WTC11 (cell line): ENCODE results near the gene MGAT4A.

Experiments
- CBFB ChIP-seq: sonication (generic); formaldehyde crosslinking; IDR thresholded peaks from 2 replicates; pipeline ENCODE4 v1.8.1; 2022; ENCODE audit warnings: mild to moderate bottlenecking, low read depth, missing genetic modification reagents
- ESRRA ChIP-seq: sonication (generic); formaldehyde crosslinking; IDR thresholded peaks from 2 replicates; pipeline ENCODE4 v1.8.1; 2022; ENCODE audit warnings: mild to moderate bottlenecking, missing genetic modification reagents, borderline replicate concordance
- ETV6 ChIP-seq: sonication (generic); formaldehyde crosslinking; IDR thresholded peaks from 2 replicates; pipeline ENCODE4 v1.8.1; 2022; ENCODE audit warnings: mild to moderate bottlenecking, missing genetic modification reagents
- NFYB ChIP-seq: sonication (generic); formaldehyde crosslinking; conservative IDR thresholded peaks from 2 replicates; pipeline ENCODE4 v1.8.0; 2022; ENCODE audit warnings: low read depth, missing genetic modification reagents
- RORB ChIP-seq: fragments of 250-450 bp; sonication (Bioruptor Pico); IDR thresholded peaks from 2 replicates; pipeline ENCODE4 v1.9.0; 2021; ENCODE audit warnings: mild to moderate bottlenecking
- TCF7 ChIP-seq: sonication (generic); formaldehyde crosslinking; IDR thresholded peaks from 2 replicates; pipeline ENCODE4 v1.8.0; 2022; ENCODE audit warnings: mild to moderate bottlenecking, low read depth, missing genetic modification reagents, moderate library complexity
- TEAD4 ChIP-seq: sonication (generic); formaldehyde crosslinking; IDR thresholded peaks from 2 replicates; pipeline ENCODE4 v1.8.0; 2022; ENCODE audit warnings: mild to moderate bottlenecking, missing genetic modification reagents
- ZNF232 ChIP-seq: sonication (generic); formaldehyde crosslinking; IDR thresholded peaks from 2 replicates; pipeline ENCODE4 v1.8.0; 2022; ENCODE audit warnings: mild to moderate bottlenecking, missing genetic modification reagents
- TF ChIP-seq, protein P1 (sequence below): sonication (generic); formaldehyde crosslinking; IDR thresholded peaks from 2 replicates; pipeline ENCODE4 v1.8.1; 2022; ENCODE audit warnings: mild to moderate bottlenecking, moderate library complexity, missing genetic modification reagents
- TF ChIP-seq, protein P2 (sequence below): fragments of 200-600 bp; IDR thresholded peaks from 2 replicates; pipeline ENCODE4 v1.8.0; 2022; ENCODE audit warnings: antibody characterized with exemption
- TF ChIP-seq, protein P3 (sequence below): sonication (generic); formaldehyde crosslinking; IDR thresholded peaks from 2 replicates; pipeline ENCODE4 v1.8.1; 2023; ENCODE audit warnings: mild to moderate bottlenecking, missing genetic modification reagents, moderate library complexity
- TF ChIP-seq, protein P4 (sequence below): sonication (generic); formaldehyde crosslinking; IDR thresholded peaks from 2 replicates; pipeline ENCODE4 v1.8.1; 2023; ENCODE audit warnings: mild to moderate bottlenecking, moderate library complexity, missing genetic modification reagents

DNA sequence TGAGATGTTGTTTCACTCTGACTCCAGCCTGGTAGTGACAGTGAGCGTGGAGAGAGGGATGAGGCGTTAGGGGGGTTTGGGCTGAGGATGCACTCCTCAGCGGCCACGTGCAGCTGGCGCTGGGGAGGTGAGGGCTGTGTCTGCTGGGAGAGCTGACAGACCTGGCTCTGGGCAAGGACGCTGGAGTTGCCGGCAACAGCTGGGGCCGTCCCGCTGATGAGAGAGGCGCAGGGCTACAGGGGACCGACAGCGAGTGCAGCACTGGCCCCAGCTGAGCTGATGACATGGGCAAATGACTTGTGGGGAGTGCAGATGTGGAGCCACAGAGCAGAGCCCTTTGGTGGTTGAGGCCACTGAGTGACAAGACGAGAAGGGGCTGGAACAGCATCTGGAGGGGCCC lies 161.0 kb downstream of the MGAT4A start:
- TF ChIP-seq, protein P1, sequence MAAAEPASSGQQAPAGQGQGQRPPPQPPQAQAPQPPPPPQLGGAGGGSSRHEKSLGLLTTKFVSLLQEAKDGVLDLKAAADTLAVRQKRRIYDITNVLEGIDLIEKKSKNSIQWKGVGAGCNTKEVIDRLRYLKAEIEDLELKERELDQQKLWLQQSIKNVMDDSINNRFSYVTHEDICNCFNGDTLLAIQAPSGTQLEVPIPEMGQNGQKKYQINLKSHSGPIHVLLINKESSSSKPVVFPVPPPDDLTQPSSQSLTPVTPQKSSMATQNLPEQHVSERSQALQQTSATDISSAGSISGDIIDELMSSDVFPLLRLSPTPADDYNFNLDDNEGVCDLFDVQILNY (CRISPR knock-in tag): no peak
- TF ChIP-seq, protein P2, sequence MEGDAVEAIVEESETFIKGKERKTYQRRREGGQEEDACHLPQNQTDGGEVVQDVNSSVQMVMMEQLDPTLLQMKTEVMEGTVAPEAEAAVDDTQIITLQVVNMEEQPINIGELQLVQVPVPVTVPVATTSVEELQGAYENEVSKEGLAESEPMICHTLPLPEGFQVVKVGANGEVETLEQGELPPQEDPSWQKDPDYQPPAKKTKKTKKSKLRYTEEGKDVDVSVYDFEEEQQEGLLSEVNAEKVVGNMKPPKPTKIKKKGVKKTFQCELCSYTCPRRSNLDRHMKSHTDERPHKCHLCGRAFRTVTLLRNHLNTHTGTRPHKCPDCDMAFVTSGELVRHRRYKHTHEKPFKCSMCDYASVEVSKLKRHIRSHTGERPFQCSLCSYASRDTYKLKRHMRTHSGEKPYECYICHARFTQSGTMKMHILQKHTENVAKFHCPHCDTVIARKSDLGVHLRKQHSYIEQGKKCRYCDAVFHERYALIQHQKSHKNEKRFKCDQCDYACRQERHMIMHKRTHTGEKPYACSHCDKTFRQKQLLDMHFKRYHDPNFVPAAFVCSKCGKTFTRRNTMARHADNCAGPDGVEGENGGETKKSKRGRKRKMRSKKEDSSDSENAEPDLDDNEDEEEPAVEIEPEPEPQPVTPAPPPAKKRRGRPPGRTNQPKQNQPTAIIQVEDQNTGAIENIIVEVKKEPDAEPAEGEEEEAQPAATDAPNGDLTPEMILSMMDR: no peak
- TF ChIP-seq TEAD4 (CRISPR knock-in tag) (no peak), CBFB (CRISPR knock-in tag) (no peak), TCF7 (CRISPR knock-in tag) (no peak), RORB (CRISPR knock-in tag) (no peak), ESRRA (CRISPR knock-in tag) (no peak), ETV6 (CRISPR knock-in tag) (no peak), NFYB (CRISPR knock-in tag) (no peak), ZNF232 (CRISPR knock-in tag) (no peak)
- TF ChIP-seq, protein P3, sequence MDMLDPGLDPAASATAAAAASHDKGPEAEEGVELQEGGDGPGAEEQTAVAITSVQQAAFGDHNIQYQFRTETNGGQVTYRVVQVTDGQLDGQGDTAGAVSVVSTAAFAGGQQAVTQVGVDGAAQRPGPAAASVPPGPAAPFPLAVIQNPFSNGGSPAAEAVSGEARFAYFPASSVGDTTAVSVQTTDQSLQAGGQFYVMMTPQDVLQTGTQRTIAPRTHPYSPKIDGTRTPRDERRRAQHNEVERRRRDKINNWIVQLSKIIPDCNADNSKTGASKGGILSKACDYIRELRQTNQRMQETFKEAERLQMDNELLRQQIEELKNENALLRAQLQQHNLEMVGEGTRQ (CRISPR knock-in tag): no peak
- TF ChIP-seq, protein P4, sequence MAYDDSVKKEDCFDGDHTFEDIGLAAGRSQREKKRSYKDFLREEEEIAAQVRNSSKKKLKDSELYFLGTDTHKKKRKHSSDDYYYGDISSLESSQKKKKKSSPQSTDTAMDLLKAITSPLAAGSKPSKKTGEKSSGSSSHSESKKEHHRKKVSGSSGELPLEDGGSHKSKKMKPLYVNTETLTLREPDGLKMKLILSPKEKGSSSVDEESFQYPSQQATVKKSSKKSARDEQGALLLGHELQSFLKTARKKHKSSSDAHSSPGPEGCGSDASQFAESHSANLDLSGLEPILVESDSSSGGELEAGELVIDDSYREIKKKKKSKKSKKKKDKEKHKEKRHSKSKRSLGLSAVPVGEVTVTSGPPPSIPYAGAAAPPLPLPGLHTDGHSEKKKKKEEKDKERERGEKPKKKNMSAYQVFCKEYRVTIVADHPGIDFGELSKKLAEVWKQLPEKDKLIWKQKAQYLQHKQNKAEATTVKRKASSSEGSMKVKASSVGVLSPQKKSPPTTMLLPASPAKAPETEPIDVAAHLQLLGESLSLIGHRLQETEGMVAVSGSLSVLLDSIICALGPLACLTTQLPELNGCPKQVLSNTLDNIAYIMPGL: no peak
